ENCODE results near the gene MARCHF10. TPM values are rescaled to one million over a fixed set of nuclear protein-coding genes. Genes with fewer than 3 reads are reported as not detected.

MARCHF10 gene
- total RNA-seq, 4 donors from 2014 or later = 0.33 to 0.52 (median 0.42) TPM; not detected in 1

DNA sequence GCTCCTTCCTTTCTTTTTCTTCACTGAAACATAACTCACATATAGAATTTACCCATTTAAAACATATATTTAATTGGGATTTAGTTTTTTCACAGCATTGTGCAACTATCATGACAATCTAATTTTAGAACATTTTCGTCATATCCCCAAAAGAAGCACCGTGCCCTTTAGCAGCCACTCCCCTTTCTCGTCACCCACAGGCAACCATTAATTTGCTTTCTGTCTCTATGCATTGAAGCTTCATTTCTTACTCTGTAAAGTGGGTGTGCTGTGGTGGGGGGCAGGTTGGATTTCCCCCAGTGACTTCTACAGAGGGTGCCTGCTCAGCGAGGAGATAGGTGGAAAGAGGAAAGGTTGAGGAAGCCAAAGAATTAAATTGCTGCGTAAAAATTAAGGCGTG, 144.8 kb downstream of the MARCHF10 start:
- no peak overlapping the region for H3K4me3 ChIP-seq
- H3K4me1 ChIP-seq = no peaks in the 10 kb centered on the region
- 81% methylated on average over 6 of the region's 6 CpGs for WGBS
- H3K36me3 ChIP-seq = peaks cover 0 to 11% (median 0%) of the 10 kb centered on the region in 4 donors
- no peak overlapping the region for H3K27ac ChIP-seq (replicated peaks in 1 of 4)
- TF ChIP-seq EP300 (IDR thresholded peaks at IDR 0.05) = no peak
- TF ChIP-seq, protein P1, sequence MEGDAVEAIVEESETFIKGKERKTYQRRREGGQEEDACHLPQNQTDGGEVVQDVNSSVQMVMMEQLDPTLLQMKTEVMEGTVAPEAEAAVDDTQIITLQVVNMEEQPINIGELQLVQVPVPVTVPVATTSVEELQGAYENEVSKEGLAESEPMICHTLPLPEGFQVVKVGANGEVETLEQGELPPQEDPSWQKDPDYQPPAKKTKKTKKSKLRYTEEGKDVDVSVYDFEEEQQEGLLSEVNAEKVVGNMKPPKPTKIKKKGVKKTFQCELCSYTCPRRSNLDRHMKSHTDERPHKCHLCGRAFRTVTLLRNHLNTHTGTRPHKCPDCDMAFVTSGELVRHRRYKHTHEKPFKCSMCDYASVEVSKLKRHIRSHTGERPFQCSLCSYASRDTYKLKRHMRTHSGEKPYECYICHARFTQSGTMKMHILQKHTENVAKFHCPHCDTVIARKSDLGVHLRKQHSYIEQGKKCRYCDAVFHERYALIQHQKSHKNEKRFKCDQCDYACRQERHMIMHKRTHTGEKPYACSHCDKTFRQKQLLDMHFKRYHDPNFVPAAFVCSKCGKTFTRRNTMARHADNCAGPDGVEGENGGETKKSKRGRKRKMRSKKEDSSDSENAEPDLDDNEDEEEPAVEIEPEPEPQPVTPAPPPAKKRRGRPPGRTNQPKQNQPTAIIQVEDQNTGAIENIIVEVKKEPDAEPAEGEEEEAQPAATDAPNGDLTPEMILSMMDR (IDR thresholded peaks at IDR 0.05) = no peak
- H3K9me3 ChIP-seq = peaks cover 0 to 14% (median 4%) of the 10 kb centered on the region in 4 donors
- DNase-seq (ENCODE audit: extremely low spot score) = no peak
- H3K27me3 ChIP-seq = no peaks in the 10 kb centered on the region
- intact Hi-C loops (cut with DNase I) = no loop called here

DNA sequence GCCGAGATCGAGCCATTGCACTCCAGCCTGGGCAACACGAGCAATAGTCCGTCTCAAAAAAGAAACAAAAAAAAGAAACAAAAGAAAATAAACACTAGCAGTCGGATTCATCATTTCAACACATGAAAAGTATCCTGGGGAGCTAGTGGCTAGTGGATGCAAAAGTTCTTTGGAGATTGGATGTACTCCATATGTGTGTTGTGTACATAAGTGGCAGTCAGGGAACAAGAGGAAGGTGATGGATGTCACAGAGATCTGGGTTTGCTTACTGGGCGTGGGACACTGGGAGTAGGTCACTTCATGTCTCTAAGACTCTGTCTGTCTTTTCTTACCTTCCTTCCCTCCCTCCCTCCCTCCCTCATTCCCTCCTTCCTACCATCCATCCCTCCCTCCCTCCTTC, 145.3 kb downstream of the MARCHF10 start:
- intact Hi-C loops (cut with DNase I) = no loop called here
- H3K27me3 ChIP-seq = peaks cover 0 to under 1% (median 0%) of the 10 kb centered on the region in 4 donors
- peaks cover 0 to 14% (median 4%) of the 10 kb centered on the region in 4 donors for H3K9me3 ChIP-seq
- no peak overlapping the region for H3K27ac ChIP-seq (replicated peaks in 1 of 4)
- H3K36me3 ChIP-seq = peaks cover 0 to 11% (median 0%) of the 10 kb centered on the region in 4 donors
- WGBS = 73% methylated on average over 6 of the region's 6 CpGs
- no peak for DNase-seq (ENCODE audit: extremely low spot score)
- TF ChIP-seq EP300 (IDR thresholded peaks at IDR 0.05) (no peak), POLR2AphosphoS5 (IDR thresholded peaks at IDR 0.05) (no peak), POLR2A (IDR thresholded peaks at IDR 0.05; ENCODE audit: low read depth) (no peak)
- TF ChIP-seq, protein P1 (IDR thresholded peaks at IDR 0.05) = no peak
- no peaks in the 10 kb centered on the region for H3K4me1 ChIP-seq
- no peak overlapping the region for H3K4me3 ChIP-seq

DNA sequence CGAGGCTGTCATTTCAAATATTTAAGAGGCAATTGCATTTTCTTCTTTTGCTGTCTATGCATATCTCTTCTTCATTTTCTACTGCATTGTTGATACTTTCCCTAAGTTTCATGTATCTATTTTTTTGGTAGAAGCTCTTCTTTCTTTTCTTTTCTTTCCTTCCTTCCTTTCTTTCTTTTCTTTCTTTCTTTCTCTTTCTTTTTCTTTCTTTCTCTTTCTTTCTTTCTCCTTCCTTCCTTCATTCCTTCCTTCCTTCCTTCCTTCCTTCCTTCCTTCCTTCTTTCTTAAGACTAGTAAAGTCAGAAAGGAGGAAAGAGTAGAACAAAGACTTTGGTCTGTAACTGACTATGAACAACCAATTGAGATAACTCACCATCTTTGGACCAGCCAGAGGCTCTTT, 146.8 kb downstream of the MARCHF10 start:
- Histone ChIP-seq H3K9me3 (peaks cover 0 to 14% (median 4%) of the 10 kb centered on the region in 4 donors), H3K4me1 (no peaks in the 10 kb centered on the region), H3K27ac (replicated peaks in 1 of 4) (no peak overlapping the region), H3K36me3 (no peaks in the 10 kb centered on the region), H3K4me3 (no peak overlapping the region), H3K27me3 (peaks cover 0 to 4% (median 0%) of the 10 kb centered on the region in 4 donors)
- intact Hi-C loops (cut with DNase I) = no loop called here
- 100% methylated on average over 1 of the region's 1 CpG for WGBS
- DNase-seq (ENCODE audit: extremely low spot score) = no peak
- TF ChIP-seq, protein P1 (IDR thresholded peaks at IDR 0.05) = no peak
- TF ChIP-seq EP300 (IDR thresholded peaks at IDR 0.05) (no peak), POLR2A (IDR thresholded peaks at IDR 0.05; ENCODE audit: low read depth) (no peak), POLR2AphosphoS5 (IDR thresholded peaks at IDR 0.05) (no peak)

DNA sequence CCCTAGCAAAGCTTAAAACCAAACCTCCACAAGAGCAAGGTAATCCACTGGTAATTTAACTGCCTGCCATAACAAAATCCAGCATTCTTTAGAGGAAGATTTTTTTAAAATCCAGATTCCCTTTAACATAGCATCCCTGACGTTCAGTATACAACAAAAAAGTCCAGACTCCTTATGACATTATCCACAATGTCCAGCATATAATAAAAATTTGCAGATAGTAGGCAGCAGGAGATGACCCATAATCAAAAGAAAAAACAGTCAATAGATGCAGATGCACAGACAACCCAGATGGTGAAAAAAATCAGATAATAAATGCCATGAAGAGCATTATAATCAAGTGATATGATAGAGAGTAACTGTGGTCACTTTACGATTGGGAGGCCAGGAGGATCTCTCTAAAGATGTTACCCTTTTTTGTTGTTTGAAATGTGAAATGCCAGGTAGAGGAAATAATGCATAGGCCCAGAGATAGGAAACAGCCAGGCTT, 147.4 kb downstream of the MARCHF10 start:
- Histone ChIP-seq H3K36me3 (no peaks in the 10 kb centered on the region), H3K27ac (replicated peaks in 1 of 4) (no peak overlapping the region), H3K27me3 (peaks cover 0 to 4% (median 0%) of the 10 kb centered on the region in 4 donors), H3K4me3 (no peak overlapping the region), H3K9me3 (peaks cover 0 to 14% (median 4%) of the 10 kb centered on the region in 4 donors), H3K4me1 (no peaks in the 10 kb centered on the region)
- TF ChIP-seq, protein P1 (IDR thresholded peaks at IDR 0.05) = no peak
- no peak for TF ChIP-seq EP300 (IDR thresholded peaks at IDR 0.05)
- no peak for TF ChIP-seq POLR2A (IDR thresholded peaks at IDR 0.05; ENCODE audit: low read depth)
- TF ChIP-seq POLR2AphosphoS5 (IDR thresholded peaks at IDR 0.05) = no peak
- WGBS = 93% methylated on average over 2 of the region's 2 CpGs
- intact Hi-C loops (cut with DNase I) = no loop called here
- DNase-seq (ENCODE audit: extremely low spot score) = no peak
